Right atrium auricular region (tissue), 2 donors: ENCODE measurements around the gene DDX24. TPM values are rescaled to one million over a fixed set of nuclear protein-coding genes. Genes with fewer than 3 reads are reported as not detected.

Source experiments
- DNase-seq: peaks from one replicate; pipeline ENCODE4 v3.0.0-alpha.2; 2019; ENCODE audit warnings: low spot score
- H3K27ac ChIP-seq, 2 donors: fragments of 200-600 bp; sonication (generic); 1 replicate in 1 of 2; 2 replicates in 1 of 2; pipeline ENCODE4 v1.5.1; 2016 to 2019
- H3K27me3 ChIP-seq, 2 donors: fragments of 200-600 bp; sonication (generic); one replicate each; pipeline versions ENCODE4 v1.5.1 to v1.6.0; 2017 to 2019
- H3K36me3 ChIP-seq: fragments of 200-600 bp; sonication (generic); one replicate; pipeline ENCODE4 v1.5.1; 2016
- H3K4me1 ChIP-seq, 2 donors: fragments of 200-600 bp; sonication (generic); one replicate each; pipeline versions ENCODE4 v1.5.1 to v1.6.0; 2017 to 2019
- H3K4me3 ChIP-seq, 2 donors: fragments of 200-600 bp; sonication (generic); 1 replicate in 1 of 2; 2 replicates in 1 of 2; pipeline ENCODE4 v1.5.1; 2017 to 2019; ENCODE audit warnings: mild to moderate bottlenecking in 1 of 2, moderate library complexity in 1 of 2
- H3K9me3 ChIP-seq, 2 donors: fragments of 200-600 bp; sonication (generic); one replicate each; pipeline ENCODE4 v1.5.1; 2019
- total RNA-seq, 2 donors: library from RNA; depleted of rRNA; stranded (reverse); fragments of >200 nt; gene quantifications; one replicate each; pipeline ENCODE4 v1.1.0, GENCODE V29; 2016
- TF ChIP-seq, protein P1 (sequence below), 2 donors: fragments of 200-600 bp; sonication (generic); IDR thresholded peaks; one replicate each; pipeline ENCODE4 v1.5.1; 2019; ENCODE audit warnings: antibody characterized with exemption in 2 of 2

The DDX24 gene
- total RNA-seq, 2 donors from 2014 or later = 166 to 178 TPM

DNA sequence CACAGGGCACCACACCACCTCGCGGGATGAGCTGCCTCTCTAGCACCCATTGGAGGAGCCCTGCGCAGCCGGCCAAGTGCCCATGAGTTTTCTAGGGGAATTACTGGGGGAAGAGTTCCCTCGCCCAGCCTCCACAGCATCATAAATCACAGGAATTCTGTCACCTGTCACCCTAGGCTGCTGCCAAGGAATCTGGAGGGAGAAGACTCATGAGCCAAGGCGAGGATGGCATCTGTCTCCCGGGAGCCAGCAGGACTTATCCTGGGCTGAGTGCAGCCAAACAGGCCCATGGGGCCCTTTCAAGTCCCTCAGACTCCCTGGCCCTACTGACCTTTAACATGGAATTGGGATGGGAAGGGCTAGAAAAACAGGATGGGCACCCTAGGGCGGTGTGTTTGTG, 62.7 kb downstream of the DDX24 start:
- H3K27me3 ChIP-seq = no peaks in the 10 kb centered on the region
- no peak overlapping the region for H3K27ac ChIP-seq
- TF ChIP-seq, protein P1, sequence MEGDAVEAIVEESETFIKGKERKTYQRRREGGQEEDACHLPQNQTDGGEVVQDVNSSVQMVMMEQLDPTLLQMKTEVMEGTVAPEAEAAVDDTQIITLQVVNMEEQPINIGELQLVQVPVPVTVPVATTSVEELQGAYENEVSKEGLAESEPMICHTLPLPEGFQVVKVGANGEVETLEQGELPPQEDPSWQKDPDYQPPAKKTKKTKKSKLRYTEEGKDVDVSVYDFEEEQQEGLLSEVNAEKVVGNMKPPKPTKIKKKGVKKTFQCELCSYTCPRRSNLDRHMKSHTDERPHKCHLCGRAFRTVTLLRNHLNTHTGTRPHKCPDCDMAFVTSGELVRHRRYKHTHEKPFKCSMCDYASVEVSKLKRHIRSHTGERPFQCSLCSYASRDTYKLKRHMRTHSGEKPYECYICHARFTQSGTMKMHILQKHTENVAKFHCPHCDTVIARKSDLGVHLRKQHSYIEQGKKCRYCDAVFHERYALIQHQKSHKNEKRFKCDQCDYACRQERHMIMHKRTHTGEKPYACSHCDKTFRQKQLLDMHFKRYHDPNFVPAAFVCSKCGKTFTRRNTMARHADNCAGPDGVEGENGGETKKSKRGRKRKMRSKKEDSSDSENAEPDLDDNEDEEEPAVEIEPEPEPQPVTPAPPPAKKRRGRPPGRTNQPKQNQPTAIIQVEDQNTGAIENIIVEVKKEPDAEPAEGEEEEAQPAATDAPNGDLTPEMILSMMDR (IDR thresholded peaks at IDR 0.05) = no peak
- no peak for DNase-seq
- H3K9me3 ChIP-seq = no peaks in the 10 kb centered on the region
- H3K4me1 ChIP-seq = no peaks in the 10 kb centered on the region
- H3K4me3 ChIP-seq = no peak overlapping the region
- no peaks in the 10 kb centered on the region for H3K36me3 ChIP-seq

DNA sequence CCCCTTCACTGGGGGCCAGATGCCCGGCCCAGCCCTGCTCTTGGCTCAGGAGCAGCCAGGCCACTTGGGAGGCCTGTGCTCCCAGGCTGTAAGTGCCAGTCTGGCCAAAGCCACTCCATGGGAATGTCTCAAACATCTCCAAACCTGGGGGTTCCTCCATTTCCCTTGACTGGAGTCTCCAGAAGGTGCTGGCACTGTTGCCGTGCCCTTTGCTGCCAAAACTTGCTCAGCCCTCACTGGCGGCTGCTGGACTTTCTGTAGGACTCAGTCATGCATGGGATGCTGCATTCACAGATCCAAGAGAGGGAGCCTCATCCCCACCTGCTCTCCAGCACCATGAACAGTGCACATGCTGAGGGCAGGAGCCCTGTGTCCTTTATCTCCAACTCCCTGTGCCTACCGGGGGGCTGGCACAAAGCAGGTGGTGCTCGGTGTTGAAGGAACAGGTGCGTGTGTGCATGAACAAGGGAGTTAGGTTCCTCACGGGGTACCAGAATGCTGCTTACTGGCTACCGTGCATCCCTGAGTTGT, 64.5 kb downstream of the DDX24 start:
- TF ChIP-seq, protein P1 (IDR thresholded peaks at IDR 0.05) = no peak
- Histone ChIP-seq H3K27me3 (no peaks in the 10 kb centered on the region), H3K9me3 (no peaks in the 10 kb centered on the region), H3K4me3 (no peak overlapping the region), H3K36me3 (no peaks in the 10 kb centered on the region), H3K27ac (no peak overlapping the region), H3K4me1 (no peaks in the 10 kb centered on the region)
- no peak for DNase-seq

DNA sequence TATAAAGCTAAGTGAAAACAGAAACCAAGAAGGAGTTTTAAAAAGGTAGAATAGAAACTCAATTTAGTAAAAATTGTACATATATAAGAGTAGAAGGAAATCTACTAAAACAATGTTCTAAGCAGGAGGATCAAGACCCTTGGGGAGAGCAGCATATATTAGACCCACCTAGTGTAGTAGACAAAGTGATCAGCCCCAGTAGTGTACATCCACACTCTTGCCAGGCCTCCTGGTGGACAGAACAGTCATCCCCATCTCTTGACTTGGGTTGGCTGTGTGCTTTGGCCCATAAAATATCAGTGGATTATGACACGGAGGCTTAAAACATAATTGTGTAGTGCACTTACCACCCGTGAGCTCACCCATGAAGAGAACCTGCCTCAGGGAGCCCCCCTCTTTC, 65.8 kb downstream of the DDX24 start:
- no peaks in the 10 kb centered on the region for H3K4me1 ChIP-seq
- DNase-seq = no peak
- H3K4me3 ChIP-seq = no peak overlapping the region
- H3K27me3 ChIP-seq = no peaks in the 10 kb centered on the region
- no peak overlapping the region for H3K27ac ChIP-seq
- no peaks in the 10 kb centered on the region for H3K36me3 ChIP-seq
- TF ChIP-seq, protein P1 (IDR thresholded peaks at IDR 0.05) = no peak
- H3K9me3 ChIP-seq = no peaks in the 10 kb centered on the region

DNA sequence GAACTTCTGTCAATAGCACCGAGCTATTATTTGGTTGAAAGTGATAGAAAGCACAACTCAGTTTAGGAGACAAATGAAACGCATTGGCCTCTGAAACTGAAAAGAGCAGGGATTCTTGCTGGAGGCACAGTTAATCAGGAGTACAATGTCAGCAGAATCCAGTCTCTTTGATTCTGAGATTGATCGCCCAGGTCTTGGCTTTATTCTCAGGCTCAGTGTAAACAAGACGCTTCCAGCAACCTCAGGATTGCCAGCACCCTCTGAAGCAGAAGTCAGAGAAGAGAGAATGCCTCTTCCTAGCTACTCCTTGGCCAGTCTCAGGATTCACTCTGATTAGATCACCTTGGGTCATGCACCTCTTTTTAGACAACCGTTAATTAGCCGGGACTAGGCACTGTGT, 66.6 kb downstream of the DDX24 start:
- TF ChIP-seq, protein P1 (IDR thresholded peaks at IDR 0.05) = no peak
- no peaks in the 10 kb centered on the region for H3K36me3 ChIP-seq
- H3K4me3 ChIP-seq = no peak overlapping the region
- no peak overlapping the region for H3K27ac ChIP-seq
- H3K4me1 ChIP-seq = no peaks in the 10 kb centered on the region
- H3K27me3 ChIP-seq = no peaks in the 10 kb centered on the region
- DNase-seq = no peak
- H3K9me3 ChIP-seq = no peaks in the 10 kb centered on the region

DNA sequence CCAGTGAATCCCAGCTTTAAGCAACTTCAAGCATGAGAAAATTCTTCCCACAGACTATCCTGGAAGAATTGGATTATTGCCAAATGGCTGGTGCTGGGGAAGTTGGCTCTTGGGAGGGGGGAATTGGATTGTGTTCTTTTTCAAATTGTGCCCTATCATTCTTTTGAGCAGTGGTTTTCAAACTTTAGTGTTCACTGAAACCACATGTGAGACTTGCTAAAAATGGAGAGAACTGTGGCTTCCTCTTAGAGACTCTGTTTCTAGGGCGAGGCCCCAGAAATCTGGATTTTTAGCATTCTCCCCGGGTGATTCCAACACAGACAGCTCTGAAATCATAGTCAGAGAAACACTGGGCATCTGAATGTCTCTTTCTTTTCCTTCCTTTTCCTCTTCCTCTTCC, 69.2 kb downstream of the DDX24 start:
- Histone ChIP-seq H3K36me3 (no peaks in the 10 kb centered on the region), H3K27ac (no peak overlapping the region), H3K9me3 (no peaks in the 10 kb centered on the region), H3K27me3 (no peaks in the 10 kb centered on the region), H3K4me1 (no peaks in the 10 kb centered on the region), H3K4me3 (no peak overlapping the region)
- TF ChIP-seq, protein P1 (IDR thresholded peaks at IDR 0.05) = no peak
- no peak for DNase-seq

DNA sequence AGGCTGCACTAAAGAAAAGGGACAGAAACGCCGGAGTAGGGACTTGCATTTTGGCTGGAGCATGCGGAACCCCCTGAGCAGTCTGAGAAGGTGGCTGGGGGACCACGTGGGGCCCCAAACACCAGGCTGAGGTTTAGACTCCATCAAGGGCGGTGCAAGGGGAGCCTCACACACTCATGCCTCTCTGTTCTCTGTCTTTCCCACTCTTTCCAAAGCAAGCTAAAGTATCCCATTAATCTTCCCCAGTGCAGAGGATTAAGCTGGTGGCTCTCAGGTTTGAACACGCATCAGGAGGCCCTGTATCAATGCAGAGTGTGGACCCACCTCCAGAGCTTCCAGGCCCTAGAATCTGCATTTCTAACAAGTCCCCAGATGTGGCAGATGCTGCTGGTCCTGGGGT, 70.4 kb downstream of the DDX24 start:
- Histone ChIP-seq H3K9me3 (no peaks in the 10 kb centered on the region), H3K27me3 (no peaks in the 10 kb centered on the region), H3K36me3 (no peaks in the 10 kb centered on the region), H3K4me3 (no peak overlapping the region), H3K4me1 (no peaks in the 10 kb centered on the region), H3K27ac (no peak overlapping the region)
- DNase-seq = no peak
- TF ChIP-seq, protein P1 (IDR thresholded peaks at IDR 0.05) = no peak
